GM12872 (cell line): ENCODE measurements around the gene OR2B2.
A peak's percentile ranks its signal among the peaks of the same experiment; 100 is the strongest.

Experiments
- TF ChIP-seq, protein P1 (sequence below): IDR thresholded peaks from 3 replicates; pipeline ENCODE4 v1.5.1; 2011; ENCODE audit warnings: low read depth, mild to moderate bottlenecking, low read length, moderate library complexity; ENCODE audit not compliant: insufficient read depth

OR2B2 gene

DNA sequence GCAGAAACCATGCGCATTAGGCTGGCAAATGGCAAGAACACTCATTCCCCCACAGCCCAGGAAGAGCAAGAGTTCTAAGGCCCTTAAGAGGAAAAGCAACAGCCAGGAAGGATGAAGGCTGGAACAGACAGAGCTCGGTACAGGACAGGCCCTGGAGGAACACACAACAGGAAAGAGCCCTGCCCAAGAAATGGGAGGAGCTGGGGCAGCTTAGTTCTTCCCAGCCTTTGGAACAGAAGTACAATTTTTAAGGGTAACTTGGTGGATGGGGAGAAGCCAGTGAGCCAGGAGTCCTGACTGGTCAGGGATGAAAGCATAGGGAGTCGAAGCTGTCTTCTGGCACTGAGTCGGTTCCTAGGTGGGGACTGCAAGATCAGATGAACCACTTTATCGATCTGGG lies 32.4 kb downstream of the OR2B2 start:
- TF ChIP-seq, protein P1, sequence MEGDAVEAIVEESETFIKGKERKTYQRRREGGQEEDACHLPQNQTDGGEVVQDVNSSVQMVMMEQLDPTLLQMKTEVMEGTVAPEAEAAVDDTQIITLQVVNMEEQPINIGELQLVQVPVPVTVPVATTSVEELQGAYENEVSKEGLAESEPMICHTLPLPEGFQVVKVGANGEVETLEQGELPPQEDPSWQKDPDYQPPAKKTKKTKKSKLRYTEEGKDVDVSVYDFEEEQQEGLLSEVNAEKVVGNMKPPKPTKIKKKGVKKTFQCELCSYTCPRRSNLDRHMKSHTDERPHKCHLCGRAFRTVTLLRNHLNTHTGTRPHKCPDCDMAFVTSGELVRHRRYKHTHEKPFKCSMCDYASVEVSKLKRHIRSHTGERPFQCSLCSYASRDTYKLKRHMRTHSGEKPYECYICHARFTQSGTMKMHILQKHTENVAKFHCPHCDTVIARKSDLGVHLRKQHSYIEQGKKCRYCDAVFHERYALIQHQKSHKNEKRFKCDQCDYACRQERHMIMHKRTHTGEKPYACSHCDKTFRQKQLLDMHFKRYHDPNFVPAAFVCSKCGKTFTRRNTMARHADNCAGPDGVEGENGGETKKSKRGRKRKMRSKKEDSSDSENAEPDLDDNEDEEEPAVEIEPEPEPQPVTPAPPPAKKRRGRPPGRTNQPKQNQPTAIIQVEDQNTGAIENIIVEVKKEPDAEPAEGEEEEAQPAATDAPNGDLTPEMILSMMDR = no peak

DNA sequence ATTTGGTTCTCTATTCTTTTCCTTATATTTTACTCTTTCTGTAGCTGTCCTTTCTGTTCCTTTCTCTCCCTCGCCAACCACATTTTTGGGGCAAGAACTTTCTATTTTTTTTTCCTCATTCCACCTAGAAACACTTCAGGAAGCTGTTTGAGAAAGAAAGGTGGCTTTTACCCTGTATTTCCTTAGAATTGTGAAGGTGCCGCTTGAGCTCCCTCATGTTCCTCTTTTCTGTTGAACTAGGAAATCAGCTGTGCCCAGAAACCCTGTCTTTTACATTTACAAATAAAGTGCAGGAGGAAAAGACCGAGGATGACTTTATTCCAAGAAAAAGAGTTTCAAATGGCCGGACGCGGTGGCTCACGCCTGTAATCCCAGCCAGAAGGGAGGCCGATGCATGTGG lies 38.2 kb downstream of the OR2B2 start:
- TF ChIP-seq, protein P1 = no peak

DNA sequence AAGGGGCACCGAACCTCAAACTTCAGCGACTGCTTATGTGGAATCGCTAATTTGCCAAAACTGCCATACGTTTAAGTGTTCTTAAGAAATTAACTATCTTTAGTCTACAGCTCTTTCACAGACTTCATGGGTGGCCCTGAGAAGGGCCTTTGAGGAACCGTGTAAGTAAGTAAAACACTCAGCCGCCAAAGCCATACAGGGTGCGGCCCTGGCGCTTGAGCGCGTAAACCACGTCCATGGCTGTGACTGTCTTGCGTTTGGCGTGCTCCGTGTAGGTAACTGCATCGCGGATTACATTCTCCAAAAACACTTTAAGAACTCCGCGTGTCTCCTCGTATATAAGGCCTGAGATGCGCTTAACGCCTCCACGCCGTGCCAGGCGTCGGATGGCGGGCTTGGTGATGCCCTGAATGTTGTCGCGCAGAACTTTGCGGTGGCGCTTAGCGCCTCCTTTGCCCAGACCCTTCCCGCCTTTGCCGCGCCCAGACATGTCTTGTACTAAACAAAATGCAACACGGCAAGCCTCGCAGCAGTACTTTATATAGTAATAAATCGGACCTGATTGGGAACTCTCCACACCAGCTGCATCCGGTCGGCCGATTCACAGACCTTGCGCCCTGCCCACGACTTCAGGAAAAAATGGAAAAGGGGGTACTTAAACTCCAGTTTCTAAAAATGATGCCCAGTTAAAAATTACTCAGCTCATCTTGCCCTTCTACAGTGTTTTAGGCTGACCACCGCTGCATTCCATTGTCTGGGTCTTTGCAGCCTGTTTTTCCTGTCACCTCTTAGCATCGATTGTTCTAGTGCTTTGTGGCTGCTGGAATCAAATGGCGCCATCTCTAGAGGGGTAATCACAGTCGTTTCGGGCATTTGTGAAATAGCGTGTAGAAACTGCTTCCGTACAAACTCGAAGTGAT lies 38.9 kb downstream of the OR2B2 start:
- TF ChIP-seq, protein P1 = no peak

DNA sequence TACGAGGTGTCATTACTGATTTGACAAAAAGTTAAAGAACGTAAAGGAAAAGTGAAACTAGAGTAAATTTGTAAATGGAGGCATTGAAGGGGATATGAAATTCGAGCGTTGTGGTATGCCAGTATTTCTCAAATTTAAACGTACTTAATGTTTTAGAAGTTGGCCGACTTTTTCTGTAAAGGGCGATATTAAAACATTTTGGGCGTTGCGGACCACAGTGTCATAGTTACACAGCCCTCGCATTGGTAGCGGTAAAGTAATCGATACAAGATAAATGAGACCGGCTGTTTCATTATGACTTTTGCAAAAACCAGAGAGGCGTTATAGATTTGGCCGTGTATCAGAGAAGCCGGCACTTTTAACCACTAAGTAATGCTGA lies 39.6 kb downstream of the OR2B2 start:
- TF ChIP-seq, protein P1 = no peak

DNA sequence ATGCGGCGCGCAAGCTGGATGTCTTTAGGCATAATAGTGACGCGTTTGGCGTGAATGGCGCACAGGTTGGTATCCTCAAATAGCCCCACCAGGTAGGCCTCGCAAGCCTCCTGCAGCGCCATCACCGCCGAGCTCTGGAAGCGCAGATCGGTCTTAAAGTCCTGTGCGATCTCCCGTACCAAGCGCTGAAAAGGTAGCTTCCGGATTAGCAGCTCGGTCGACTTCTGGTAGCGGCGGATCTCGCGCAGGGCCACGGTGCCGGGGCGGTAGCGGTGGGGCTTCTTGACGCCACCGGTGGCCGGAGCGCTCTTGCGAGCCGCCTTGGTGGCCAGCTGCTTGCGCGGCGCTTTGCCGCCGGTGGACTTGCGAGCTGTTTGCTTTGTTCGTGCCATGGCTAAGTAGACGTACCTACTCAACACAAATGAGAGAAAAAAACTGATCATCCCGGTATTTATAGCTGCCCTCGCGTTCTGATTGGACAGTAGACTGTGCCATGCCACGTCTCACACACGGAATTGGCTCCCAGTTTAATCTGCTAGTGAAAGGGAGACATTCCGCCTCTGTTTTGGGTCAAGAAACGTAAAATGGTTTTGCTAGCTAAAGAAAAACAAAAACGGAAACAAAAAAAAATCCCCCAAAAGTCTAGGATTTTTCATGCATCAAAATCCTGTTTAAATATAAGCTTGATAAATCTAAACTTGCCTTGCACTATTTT lies 40.1 kb downstream of the OR2B2 start:
- TF ChIP-seq, protein P1 = peak; percentile 58

DNA sequence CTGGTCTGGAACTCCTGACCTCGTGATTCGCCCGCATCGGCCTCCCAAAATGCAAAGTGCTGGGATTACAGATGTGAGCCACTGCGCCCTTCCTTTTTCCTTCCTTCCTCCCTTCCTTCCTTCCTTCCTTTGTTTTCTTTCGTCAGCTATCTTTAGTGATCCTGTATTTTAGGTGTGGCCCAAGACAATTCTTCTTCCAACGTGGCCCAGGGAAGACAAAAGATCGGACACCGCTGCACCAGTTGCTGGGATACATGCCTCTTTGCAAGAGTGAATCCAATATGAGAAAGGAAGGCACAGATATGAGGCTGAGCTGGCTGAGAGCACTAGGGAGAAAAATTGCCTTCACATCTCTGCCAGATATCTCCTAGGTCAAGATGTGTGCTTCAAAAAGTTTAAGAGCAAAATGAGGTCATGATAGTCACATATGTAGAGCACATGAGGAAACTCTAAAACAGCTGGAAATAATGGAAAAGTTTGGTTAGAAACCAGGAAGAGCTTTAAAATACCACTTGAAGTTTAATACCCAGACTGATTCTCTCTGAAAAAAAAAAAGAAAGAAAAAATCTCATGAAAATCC lies 41.8 kb downstream of the OR2B2 start:
- TF ChIP-seq, protein P1 = no peak

DNA sequence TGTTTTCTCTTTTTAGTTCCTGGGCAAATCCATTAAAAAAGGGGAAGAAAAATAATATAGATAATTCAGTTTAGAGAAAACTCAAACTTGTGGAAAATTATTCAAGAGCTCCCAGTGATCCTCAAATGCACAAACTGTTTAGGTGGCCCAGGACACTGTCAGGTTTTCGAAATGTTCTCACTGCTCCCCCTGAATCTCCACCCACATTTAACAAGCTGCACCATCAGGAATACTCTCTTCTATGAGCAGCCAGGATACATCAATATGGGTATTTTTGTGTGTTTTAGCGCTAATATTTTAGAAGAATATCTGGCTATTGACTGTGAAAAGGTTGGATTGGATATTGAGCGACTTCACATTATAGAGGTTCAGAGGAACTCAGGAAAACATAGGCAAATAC lies 43.9 kb downstream of the OR2B2 start:
- TF ChIP-seq, protein P1 = no peak
